HepG2 (cell line): ENCODE results near the gene GRID1.

Source experiments
- AHR ChIP-seq: IDR thresholded peaks from 2 replicates; pipeline ENCODE4 v1.6.1; 2018; ENCODE audit warnings: missing genetic modification reagents, missing compliant biosample characterization
- EP300 ChIP-seq, 3 experiments: sonication (generic) in 1 of 3; formaldehyde crosslinking in 1 of 3; IDR thresholded peaks; 2 replicates each; pipeline versions ENCODE4 v1.5.1 to v1.6.1; 2011 to 2020; ENCODE audit warnings: low read depth in 2 of 3, low read length in 2 of 3, borderline replicate concordance in 1 of 3, improper control_type of control experiment in 1 of 3, mild to moderate bottlenecking in 1 of 3, missing genetic modification reagents in 1 of 3, moderate library complexity in 1 of 3
- FOXO1 ChIP-seq: sonication (generic); formaldehyde crosslinking; IDR thresholded peaks from 2 replicates; pipeline ENCODE4 v1.4.0; 2020; ENCODE audit warnings: missing genetic modification reagents
- IKZF1 ChIP-seq: fragments of 450-650 bp; IDR thresholded peaks from 2 replicates; pipeline ENCODE4 v1.7.1; 2016
- MXI1 ChIP-seq: IDR thresholded peaks from 3 replicates; pipeline ENCODE4 v1.6.1; 2012; ENCODE audit warnings: low read depth, low read length, inconsistent platforms, borderline replicate concordance
- NFE2 ChIP-seq: sonication (generic); formaldehyde crosslinking; IDR thresholded peaks from 2 replicates; pipeline ENCODE4 v1.4.0; 2020; ENCODE audit warnings: missing genetic modification reagents
- NR3C1 ChIP-seq: sonication (generic); formaldehyde crosslinking; IDR thresholded peaks from 2 replicates; pipeline ENCODE4 v1.4.0; 2020; ENCODE audit warnings: missing genetic modification reagents
- POLR2A ChIP-seq, 2 experiments: IDR thresholded peaks; 2 replicates each; pipeline ENCODE4 v1.6.1; 2011; ENCODE audit warnings: low read depth in 2 of 2, low read length in 2 of 2, mild to moderate bottlenecking in 1 of 2, moderate library complexity in 1 of 2; ENCODE audit not compliant: insufficient read depth in 1 of 2
- SKIL ChIP-seq: sonication (generic); formaldehyde crosslinking; IDR thresholded peaks from 2 replicates; pipeline ENCODE4 v1.8.0; 2022; ENCODE audit warnings: missing genetic modification reagents, mild to moderate bottlenecking, moderate library complexity, borderline replicate concordance
- ZFP36 ChIP-seq: fragments of 150-350 bp; IDR thresholded peaks from 2 replicates; pipeline ENCODE4 v1.6.1; 2018; ENCODE audit warnings: borderline replicate concordance, low read length, low read depth; ENCODE audit not compliant: partially characterized antibody
- ZFP36L2 ChIP-seq: sonication (generic); formaldehyde crosslinking; IDR thresholded peaks from 2 replicates; pipeline ENCODE4 v1.4.0; 2020; ENCODE audit warnings: missing genetic modification reagents
- ZNF124 ChIP-seq: sonication (generic); formaldehyde crosslinking; IDR thresholded peaks from 2 replicates; pipeline ENCODE4 v1.4.0; 2020; ENCODE audit warnings: missing genetic modification reagents
- TF ChIP-seq, protein P1 (sequence below): sonication (generic); formaldehyde crosslinking; IDR thresholded peaks from 2 replicates; pipeline ENCODE4 v1.4.0; 2020; ENCODE audit warnings: missing genetic modification reagents
- TF ChIP-seq, protein P2 (sequence below): sonication (generic); formaldehyde crosslinking; IDR thresholded peaks from 2 replicates; pipeline ENCODE4 v1.5.0; 2020; ENCODE audit warnings: mild to moderate bottlenecking, missing genetic modification reagents, moderate library complexity

- no peak for TF ChIP-seq IKZF1
- no peak for TF ChIP-seq ZNF124 (CRISPR knock-in tag)
- TF ChIP-seq, protein P1, sequence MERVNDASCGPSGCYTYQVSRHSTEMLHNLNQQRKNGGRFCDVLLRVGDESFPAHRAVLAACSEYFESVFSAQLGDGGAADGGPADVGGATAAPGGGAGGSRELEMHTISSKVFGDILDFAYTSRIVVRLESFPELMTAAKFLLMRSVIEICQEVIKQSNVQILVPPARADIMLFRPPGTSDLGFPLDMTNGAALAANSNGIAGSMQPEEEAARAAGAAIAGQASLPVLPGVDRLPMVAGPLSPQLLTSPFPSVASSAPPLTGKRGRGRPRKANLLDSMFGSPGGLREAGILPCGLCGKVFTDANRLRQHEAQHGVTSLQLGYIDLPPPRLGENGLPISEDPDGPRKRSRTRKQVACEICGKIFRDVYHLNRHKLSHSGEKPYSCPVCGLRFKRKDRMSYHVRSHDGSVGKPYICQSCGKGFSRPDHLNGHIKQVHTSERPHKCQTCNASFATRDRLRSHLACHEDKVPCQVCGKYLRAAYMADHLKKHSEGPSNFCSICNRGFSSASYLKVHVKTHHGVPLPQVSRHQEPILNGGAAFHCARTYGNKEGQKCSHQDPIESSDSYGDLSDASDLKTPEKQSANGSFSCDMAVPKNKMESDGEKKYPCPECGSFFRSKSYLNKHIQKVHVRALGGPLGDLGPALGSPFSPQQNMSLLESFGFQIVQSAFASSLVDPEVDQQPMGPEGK (CRISPR knock-in tag): no peak
- no peak for TF ChIP-seq EP300 (IDR thresholded peaks at IDR 0.05; ENCODE audit: low read depth in 2 of 2, low read length in 2 of 2)
- TF ChIP-seq EP300 (CRISPR knock-in tag; IDR thresholded peaks at IDR 0.05; ENCODE audit: borderline replicate concordance): no peak
- TF ChIP-seq AHR: no peak
- TF ChIP-seq POLR2A (IDR thresholded peaks at IDR 0.05; ENCODE audit: insufficient read depth in 1 of 2, low read depth in 2 of 2, low read length in 2 of 2): no peak
- no peak for TF ChIP-seq NR3C1 (CRISPR knock-in tag)
- no peak for TF ChIP-seq ZFP36L2 (CRISPR knock-in tag)
- no peak for TF ChIP-seq FOXO1 (CRISPR knock-in tag)
- TF ChIP-seq ZFP36: no peak
- no peak for TF ChIP-seq SKIL (CRISPR knock-in tag)
- no peak for TF ChIP-seq NFE2 (CRISPR knock-in tag)
- TF ChIP-seq, protein P2, sequence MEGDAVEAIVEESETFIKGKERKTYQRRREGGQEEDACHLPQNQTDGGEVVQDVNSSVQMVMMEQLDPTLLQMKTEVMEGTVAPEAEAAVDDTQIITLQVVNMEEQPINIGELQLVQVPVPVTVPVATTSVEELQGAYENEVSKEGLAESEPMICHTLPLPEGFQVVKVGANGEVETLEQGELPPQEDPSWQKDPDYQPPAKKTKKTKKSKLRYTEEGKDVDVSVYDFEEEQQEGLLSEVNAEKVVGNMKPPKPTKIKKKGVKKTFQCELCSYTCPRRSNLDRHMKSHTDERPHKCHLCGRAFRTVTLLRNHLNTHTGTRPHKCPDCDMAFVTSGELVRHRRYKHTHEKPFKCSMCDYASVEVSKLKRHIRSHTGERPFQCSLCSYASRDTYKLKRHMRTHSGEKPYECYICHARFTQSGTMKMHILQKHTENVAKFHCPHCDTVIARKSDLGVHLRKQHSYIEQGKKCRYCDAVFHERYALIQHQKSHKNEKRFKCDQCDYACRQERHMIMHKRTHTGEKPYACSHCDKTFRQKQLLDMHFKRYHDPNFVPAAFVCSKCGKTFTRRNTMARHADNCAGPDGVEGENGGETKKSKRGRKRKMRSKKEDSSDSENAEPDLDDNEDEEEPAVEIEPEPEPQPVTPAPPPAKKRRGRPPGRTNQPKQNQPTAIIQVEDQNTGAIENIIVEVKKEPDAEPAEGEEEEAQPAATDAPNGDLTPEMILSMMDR: no peak
- TF ChIP-seq MXI1: no peak
These were observed 241.9 kb downstream of the GRID1 start for GRCh38 chr10:86124734-86125133.
